Sigmoid colon (tissue), 3 donors: ENCODE data around the gene SLC9A9.

Experiments used
- POLR2A ChIP-seq, 2 donors: fragments of 450-650 bp; IDR thresholded peaks; one replicate each; pipeline ENCODE4 v1.6.1; 2016; ENCODE audit warnings: antibody characterized with exemption in 2 of 2, mild to moderate bottlenecking in 2 of 2, moderate library complexity in 2 of 2
- TF ChIP-seq, protein P1 (sequence below), 4 experiments: fragments of 450-650 bp in 3 of 4; fragments of 200-600 bp in 1 of 4; IDR thresholded peaks; one replicate each; pipeline ENCODE4 v1.5.1; 2016 to 2019; ENCODE audit warnings: antibody characterized with exemption in 4 of 4, mild to moderate bottlenecking in 3 of 4, moderate library complexity in 2 of 4

- TF ChIP-seq, protein P1, sequence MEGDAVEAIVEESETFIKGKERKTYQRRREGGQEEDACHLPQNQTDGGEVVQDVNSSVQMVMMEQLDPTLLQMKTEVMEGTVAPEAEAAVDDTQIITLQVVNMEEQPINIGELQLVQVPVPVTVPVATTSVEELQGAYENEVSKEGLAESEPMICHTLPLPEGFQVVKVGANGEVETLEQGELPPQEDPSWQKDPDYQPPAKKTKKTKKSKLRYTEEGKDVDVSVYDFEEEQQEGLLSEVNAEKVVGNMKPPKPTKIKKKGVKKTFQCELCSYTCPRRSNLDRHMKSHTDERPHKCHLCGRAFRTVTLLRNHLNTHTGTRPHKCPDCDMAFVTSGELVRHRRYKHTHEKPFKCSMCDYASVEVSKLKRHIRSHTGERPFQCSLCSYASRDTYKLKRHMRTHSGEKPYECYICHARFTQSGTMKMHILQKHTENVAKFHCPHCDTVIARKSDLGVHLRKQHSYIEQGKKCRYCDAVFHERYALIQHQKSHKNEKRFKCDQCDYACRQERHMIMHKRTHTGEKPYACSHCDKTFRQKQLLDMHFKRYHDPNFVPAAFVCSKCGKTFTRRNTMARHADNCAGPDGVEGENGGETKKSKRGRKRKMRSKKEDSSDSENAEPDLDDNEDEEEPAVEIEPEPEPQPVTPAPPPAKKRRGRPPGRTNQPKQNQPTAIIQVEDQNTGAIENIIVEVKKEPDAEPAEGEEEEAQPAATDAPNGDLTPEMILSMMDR (IDR thresholded peaks at IDR 0.05) = no peak
- no peak for TF ChIP-seq POLR2A (IDR thresholded peaks at IDR 0.05)
Measured at GRCh38 chr3:143237077-143237627, 611.1 kb downstream of the SLC9A9 start.
